Measurements from ENCODE around the gene ZNFX1. TPM values are rescaled to one million over a fixed set of nuclear protein-coding genes. Genes with fewer than 3 reads are reported as not detected.
A peak's percentile ranks its signal among the peaks of the same experiment; 100 is the strongest.

The ZNFX1 gene
- total RNA-seq, 5 donors from 2014 or later (not counting 1 experiment from before 2014, with no cell fraction given): 53.8 to 72.2 (median 64.7) TPM

DNA sequence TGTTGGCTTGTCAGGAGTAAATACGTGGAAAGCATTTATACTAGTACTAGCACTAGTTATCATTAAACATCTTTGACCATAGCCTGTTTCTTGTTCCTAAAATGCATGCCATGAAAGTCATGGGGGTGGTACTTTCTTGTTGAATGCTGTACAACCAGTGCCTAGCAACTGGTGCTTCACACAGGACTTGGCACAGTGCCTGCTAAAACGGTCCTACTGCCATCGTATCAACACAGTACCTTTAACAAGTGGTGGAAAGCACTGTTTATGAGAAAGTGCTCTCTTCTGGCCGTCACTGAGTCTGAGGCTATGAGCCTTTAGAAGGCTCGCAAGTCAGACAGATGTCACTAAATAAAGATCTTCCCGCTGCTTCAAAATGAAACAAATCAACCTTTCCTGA lies 21.6 kb downstream of the ZNFX1 start:
- H3K27me3 Mint-ChIP-seq: no peaks in the 10 kb centered on the region
- peaks cover 0 to 2% (median 0%) of the 10 kb centered on the region in 3 donors for H3K9me3 Mint-ChIP-seq

DNA sequence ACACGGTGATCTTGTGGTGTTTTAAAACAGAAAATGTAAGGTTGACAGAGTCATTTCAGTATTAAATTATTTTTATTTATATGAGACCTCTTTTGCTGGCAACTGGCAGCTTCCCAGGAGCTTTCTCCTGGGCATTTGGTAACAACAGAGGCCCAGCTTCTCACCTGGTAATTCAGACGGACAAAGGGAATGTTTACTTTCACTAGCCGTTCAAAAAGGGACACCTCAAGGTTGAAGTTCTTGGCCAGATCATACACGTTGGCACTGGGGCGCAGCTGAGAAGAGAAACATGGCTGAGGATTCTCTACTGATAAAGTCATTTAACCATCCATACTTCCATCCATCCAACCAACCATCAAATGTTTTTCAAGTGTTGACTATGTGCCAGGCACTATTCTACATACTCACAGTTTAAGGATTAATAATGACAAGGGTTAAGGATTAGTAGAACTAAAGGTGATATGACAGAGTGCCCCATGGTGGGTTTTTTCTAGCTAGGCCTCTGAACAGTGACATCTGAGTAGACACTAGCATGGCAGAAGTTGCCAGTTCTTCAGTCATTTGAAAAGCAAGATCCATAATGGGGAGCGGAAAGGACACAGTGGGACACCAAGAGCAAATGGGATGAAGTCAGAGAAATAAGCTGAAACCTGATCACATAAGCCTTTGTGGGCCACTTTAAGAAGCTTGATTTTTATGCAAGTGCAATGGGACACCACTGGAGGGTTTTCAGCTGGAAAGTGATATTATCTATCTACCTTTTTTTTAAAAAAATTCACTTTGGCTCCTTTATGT lies 25.1 kb downstream of the ZNFX1 start:
- H3K4me1 ChIP-seq (ENCODE audit: control insufficient read depth in 1 of 2, extremely low read depth in 1 of 2, insufficient read depth in 2 of 2, low read length in 2 of 2): no peaks in the 10 kb centered on the region
- Mint-ChIP-seq H3K27me3 (no peaks in the 10 kb centered on the region), H3K27ac (no peak overlapping the region), H3K36me3 (peaks cover 65% of the 10 kb centered on the region), H3K4me1 (peaks cover 0 to 5% (median 0%) of the 10 kb centered on the region in 3 donors), H3K9me3 (no peaks in the 10 kb centered on the region), H3K4me3 (no peak overlapping the region)
- ChIA-PET CTCF (interaction anchor here in 1 of 2 donors (1.1 kb wide), 1 partner anchor 15 kb away, joined by 3 read pairs; no protein-coding TSS in a partner anchor), POLR2A (interaction anchor here (0.6 to 0.7 kb wide), 5 partner anchors 22 to 194 kb away, joined by 3 to 7 read pairs (median 3); no protein-coding TSS in a partner anchor)
- H3K9me3 ChIP-seq: no peaks in the 10 kb centered on the region
- H3K27me3 ChIP-seq (replicated peaks in 1 of 2; ENCODE audit: control insufficient read depth in 2 of 2, extremely low read depth in 1 of 2, insufficient read depth in 2 of 2, low read length in 1 of 2): no peaks in the 10 kb centered on the region
- H3K27ac ChIP-seq (ENCODE audit: low read length): no peak overlapping the region
- no peak for ATAC-seq (replicated peaks in 1 of 4)
- 97% methylated on average over 4 of the region's 6 CpGs for WGBS (ENCODE audit: insufficient coverage)
- H3K4me3 ChIP-seq (ENCODE audit: control insufficient read depth in 1 of 2, extremely low read depth in 1 of 2, low read length in 1 of 2): no peak overlapping the region
- DNase-seq: no peak
- H3K36me3 ChIP-seq (ENCODE audit: control insufficient read depth in 2 of 2, extremely low read depth in 1 of 2, insufficient read depth in 1 of 2, low read length in 1 of 2): peaks cover 21 to 93% of the 10 kb centered on the region in 2 donors

More for the DNA sequence above, 21.6 kb downstream of the ZNFX1 start:
- POLR2A ChIA-PET: no interaction called here
- no peaks in the 10 kb centered on the region for H3K4me1 ChIP-seq (ENCODE audit: control insufficient read depth in 1 of 2, extremely low read depth in 1 of 2, insufficient read depth in 2 of 2, low read length in 2 of 2)
- DNase-seq (no peak), ATAC-seq (replicated peaks in 1 of 4) (no peak)
- CTCF ChIA-PET: no interaction called here
- H3K4me3 Mint-ChIP-seq: no peak overlapping the region
- no peak overlapping the region for H3K27ac Mint-ChIP-seq
- peaks cover 66% of the 10 kb centered on the region for H3K36me3 Mint-ChIP-seq
- no peaks in the 10 kb centered on the region for H3K27me3 ChIP-seq (replicated peaks in 1 of 2; ENCODE audit: control insufficient read depth in 2 of 2, extremely low read depth in 1 of 2, insufficient read depth in 2 of 2, low read length in 1 of 2)
- peaks cover 0 to 3% (median 0%) of the 10 kb centered on the region in 3 donors for H3K4me1 Mint-ChIP-seq
- no peaks in the 10 kb centered on the region for H3K9me3 ChIP-seq
- WGBS (ENCODE audit: insufficient coverage): 100% methylated on average over 2 of the region's 6 CpGs
- no peak overlapping the region for H3K4me3 ChIP-seq (ENCODE audit: control insufficient read depth in 1 of 2, extremely low read depth in 1 of 2, low read length in 1 of 2)
- no peak overlapping the region for H3K27ac ChIP-seq (ENCODE audit: low read length)
- H3K36me3 ChIP-seq (ENCODE audit: control insufficient read depth in 2 of 2, extremely low read depth in 1 of 2, insufficient read depth in 1 of 2, low read length in 1 of 2): peaks cover 14 to 90% of the 10 kb centered on the region in 2 donors

- Mint-ChIP-seq H3K36me3 (peaks cover 45% of the 10 kb centered on the region), H3K9me3 (no peaks in the 10 kb centered on the region), H3K27ac (no peak overlapping the region), H3K4me3 (no peak overlapping the region), H3K27me3 (no peaks in the 10 kb centered on the region), H3K4me1 (peaks cover 0 to 11% (median 0%) of the 10 kb centered on the region in 3 donors)
- no peak overlapping the region for H3K4me3 ChIP-seq (ENCODE audit: control insufficient read depth in 1 of 2, extremely low read depth in 1 of 2, low read length in 1 of 2)
- H3K27me3 ChIP-seq (replicated peaks in 1 of 2; ENCODE audit: control insufficient read depth in 2 of 2, extremely low read depth in 1 of 2, insufficient read depth in 2 of 2, low read length in 1 of 2): no peaks in the 10 kb centered on the region
- CTCF ChIA-PET: interaction anchor here in 1 of 2 donors (0.6 kb wide), 1 partner anchor 11 kb away, joined by 7 read pairs; no protein-coding TSS in a partner anchor
- H3K9me3 ChIP-seq: no peaks in the 10 kb centered on the region
- POLR2A ChIA-PET: no interaction called here
- no peak for ATAC-seq (replicated peaks in 1 of 4)
- H3K4me1 ChIP-seq (ENCODE audit: control insufficient read depth in 1 of 2, extremely low read depth in 1 of 2, insufficient read depth in 2 of 2, low read length in 2 of 2): no peaks in the 10 kb centered on the region
- no peak for DNase-seq
- 99% methylated on average over 15 of the region's 18 CpGs for WGBS (ENCODE audit: insufficient coverage)
- H3K27ac ChIP-seq (ENCODE audit: low read length): no peak overlapping the region
- peaks cover 28 to 87% of the 10 kb centered on the region in 2 donors for H3K36me3 ChIP-seq (ENCODE audit: control insufficient read depth in 2 of 2, extremely low read depth in 1 of 2, insufficient read depth in 1 of 2, low read length in 1 of 2)
Observed at GRCh38 chr20:49248879-49249665, 28.8 kb downstream of the ZNFX1 start.

- Mint-ChIP-seq H3K36me3 (peaks cover 49% of the 10 kb centered on the region), H3K27me3 (no peaks in the 10 kb centered on the region), H3K9me3 (no peaks in the 10 kb centered on the region), H3K4me3 (no peak overlapping the region), H3K27ac (no peak overlapping the region), H3K4me1 (peaks cover 0 to 11% (median 0%) of the 10 kb centered on the region in 3 donors)
- Histone ChIP-seq H3K36me3 (ENCODE audit: control insufficient read depth in 2 of 2, extremely low read depth in 1 of 2, insufficient read depth in 1 of 2, low read length in 1 of 2) (peaks cover 32 to 88% of the 10 kb centered on the region in 2 donors), H3K27ac (ENCODE audit: low read length) (no peak overlapping the region), H3K27me3 (replicated peaks in 1 of 2; ENCODE audit: control insufficient read depth in 2 of 2, extremely low read depth in 1 of 2, insufficient read depth in 2 of 2, low read length in 1 of 2) (no peaks in the 10 kb centered on the region), H3K9me3 (no peaks in the 10 kb centered on the region), H3K4me1 (ENCODE audit: control insufficient read depth in 1 of 2, extremely low read depth in 1 of 2, insufficient read depth in 2 of 2, low read length in 2 of 2) (no peaks in the 10 kb centered on the region), H3K4me3 (ENCODE audit: control insufficient read depth in 1 of 2, extremely low read depth in 1 of 2, low read length in 1 of 2) (no peak overlapping the region)
- ChIA-PET CTCF (no interaction called here), POLR2A (no interaction called here)
- ATAC-seq (replicated peaks in 1 of 4) (no peak), DNase-seq (no peak)
- WGBS (ENCODE audit: insufficient coverage): 97% methylated on average over 10 of the region's 10 CpGs
Observed at GRCh38 chr20:49248301-49248700, 29.6 kb downstream of the ZNFX1 start.

GRCh38 chr20:49247792-49248191 lies 30.1 kb downstream of the ZNFX1 start:
- Mint-ChIP-seq H3K36me3 (peaks cover 45% of the 10 kb centered on the region), H3K4me3 (no peak overlapping the region), H3K9me3 (no peaks in the 10 kb centered on the region), H3K27ac (peak overlapping the region in 1 of 2 donors; percentile 70), H3K27me3 (no peaks in the 10 kb centered on the region), H3K4me1 (peaks cover 0 to 11% (median 0%) of the 10 kb centered on the region in 3 donors)
- CTCF ChIA-PET: no interaction called here
- ATAC-seq (replicated peaks in 1 of 4): no peak
- WGBS (ENCODE audit: insufficient coverage): 72% methylated on average over 4 of the region's 5 CpGs
- Histone ChIP-seq H3K27me3 (replicated peaks in 1 of 2; ENCODE audit: control insufficient read depth in 2 of 2, extremely low read depth in 1 of 2, insufficient read depth in 2 of 2, low read length in 1 of 2) (no peaks in the 10 kb centered on the region), H3K4me3 (ENCODE audit: control insufficient read depth in 1 of 2, extremely low read depth in 1 of 2, low read length in 1 of 2) (no peak overlapping the region), H3K9me3 (no peaks in the 10 kb centered on the region), H3K36me3 (ENCODE audit: control insufficient read depth in 2 of 2, extremely low read depth in 1 of 2, insufficient read depth in 1 of 2, low read length in 1 of 2) (peaks cover 28 to 88% of the 10 kb centered on the region in 2 donors), H3K4me1 (ENCODE audit: control insufficient read depth in 1 of 2, extremely low read depth in 1 of 2, insufficient read depth in 2 of 2, low read length in 2 of 2) (no peaks in the 10 kb centered on the region), H3K27ac (ENCODE audit: low read length) (no peak overlapping the region)
- no peak for DNase-seq
- POLR2A ChIA-PET: interaction anchor here in 1 of 2 donors (0.6 kb wide), 1 partner anchor 24 kb away, joined by 5 read pairs; no protein-coding TSS in a partner anchor

DNA sequence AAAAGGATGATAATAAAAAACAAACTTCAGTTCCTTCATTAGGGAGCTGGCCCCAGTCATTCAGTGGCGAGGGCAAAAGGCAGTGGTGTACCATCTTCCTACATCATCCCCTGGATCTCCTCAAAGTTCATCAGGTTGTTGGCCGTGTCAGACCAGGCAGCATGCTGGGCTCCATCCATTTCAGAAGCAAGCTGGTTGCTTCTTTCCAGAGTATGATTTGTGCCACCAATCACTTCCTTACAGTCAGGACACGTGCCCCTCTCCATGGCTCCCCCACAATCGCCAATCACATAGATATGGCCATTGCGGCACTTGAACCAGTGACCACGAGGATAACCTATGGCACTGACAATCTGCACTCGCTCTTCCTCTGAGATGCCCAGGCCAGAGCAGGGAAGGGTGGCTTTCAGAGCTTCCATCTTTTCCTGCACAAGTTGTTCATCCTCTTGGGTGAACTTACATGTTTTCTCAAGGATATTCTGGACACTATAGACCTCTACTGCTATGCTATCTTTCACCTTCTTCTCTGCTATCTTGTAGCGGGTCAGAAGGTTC lies 30.6 kb downstream of the ZNFX1 start:
- H3K27me3 Mint-ChIP-seq: no peaks in the 10 kb centered on the region
- no peak overlapping the region for H3K4me3 ChIP-seq (ENCODE audit: control insufficient read depth in 1 of 2, extremely low read depth in 1 of 2, low read length in 1 of 2)
- no peaks in the 10 kb centered on the region for H3K27me3 ChIP-seq (replicated peaks in 1 of 2; ENCODE audit: control insufficient read depth in 2 of 2, extremely low read depth in 1 of 2, insufficient read depth in 2 of 2, low read length in 1 of 2)
- no peaks in the 10 kb centered on the region for H3K9me3 Mint-ChIP-seq
- H3K4me3 Mint-ChIP-seq: no peak overlapping the region
- WGBS (ENCODE audit: insufficient coverage): 92% methylated on average over 8 of the region's 8 CpGs
- POLR2A ChIA-PET: interaction anchor here (0.6 kb wide), 2 partner anchors 24 to 38 kb away, joined by 5 to 9 read pairs; no protein-coding TSS in a partner anchor
- no peak for ATAC-seq (replicated peaks in 1 of 4)
- H3K9me3 ChIP-seq: no peaks in the 10 kb centered on the region
- H3K36me3 Mint-ChIP-seq: peaks cover 44% of the 10 kb centered on the region
- no peaks in the 10 kb centered on the region for H3K4me1 ChIP-seq (ENCODE audit: control insufficient read depth in 1 of 2, extremely low read depth in 1 of 2, insufficient read depth in 2 of 2, low read length in 2 of 2)
- H3K4me1 Mint-ChIP-seq: peaks cover 0 to 11% (median 0%) of the 10 kb centered on the region in 3 donors
- H3K36me3 ChIP-seq (ENCODE audit: control insufficient read depth in 2 of 2, extremely low read depth in 1 of 2, insufficient read depth in 1 of 2, low read length in 1 of 2): peaks cover 29 to 88% of the 10 kb centered on the region in 2 donors
- DNase-seq: no peak
- CTCF ChIA-PET: no interaction called here
- H3K27ac ChIP-seq (ENCODE audit: low read length): no peak overlapping the region
- H3K27ac Mint-ChIP-seq: peak overlapping the region; percentile 24 to 70

Data from T-cell (primary cell).